Smooth muscle cell (in vitro differentiated cells): Measurements from ENCODE around the gene MYZAP. TPM values are rescaled to one million over a fixed set of nuclear protein-coding genes. Genes with fewer than 3 reads are reported as not detected.

ENCODE experiments used
- DNase-seq: peaks from one replicate; lab custom pipeline; 2025; ENCODE audit not compliant: unreplicated experiment; lab: John Stamatoyannopoulos, UW
- H2AFZ ChIP-seq: fragments of 200-600 bp; sonication (generic); 2 replicates; pipeline ENCODE4 v1.6.0; 2016; ENCODE audit warnings: antibody characterized with exemption, low read depth, mild to moderate bottlenecking
- H3F3A ChIP-seq: fragments of 200-600 bp; sonication (generic); 2 replicates; pipeline ENCODE4 v1.6.0; 2017; ENCODE audit warnings: antibody characterized with exemption, low read depth
- H3K27ac ChIP-seq: fragments of 200-600 bp; sonication (generic); 2 replicates; pipeline ENCODE4 v1.5.1; 2016; ENCODE audit warnings: low read depth, mild to moderate bottlenecking
- H3K27me3 ChIP-seq: fragments of 200-600 bp; sonication (generic); 2 replicates; pipeline ENCODE4 v1.6.1; 2016; ENCODE audit warnings: low read depth, mild to moderate bottlenecking
- H3K36me3 ChIP-seq: fragments of 200-600 bp; sonication (generic); 2 replicates; pipeline ENCODE4 v1.5.1; 2016; ENCODE audit warnings: low read depth
- H3K4me1 ChIP-seq: fragments of 200-600 bp; sonication (generic); 2 replicates; pipeline ENCODE4 v1.5.1; 2016; ENCODE audit warnings: low read depth
- H3K4me2 ChIP-seq: fragments of 200-600 bp; sonication (generic); 2 replicates; pipeline ENCODE4 v1.6.0; 2016; ENCODE audit warnings: mild to moderate bottlenecking
- H3K4me3 ChIP-seq: fragments of 200-600 bp; sonication (generic); 2 replicates; pipeline ENCODE4 v1.5.1; 2016; ENCODE audit warnings: mild to moderate bottlenecking
- H3K79me2 ChIP-seq: fragments of 200-600 bp; sonication (generic); 2 replicates; pipeline ENCODE4 v1.6.0; 2016; ENCODE audit warnings: low read depth, mild to moderate bottlenecking
- H3K9ac ChIP-seq: fragments of 200-600 bp; sonication (generic); 2 replicates; pipeline ENCODE4 v1.6.0; 2016; ENCODE audit warnings: low read depth
- H3K9me3 ChIP-seq: fragments of 200-600 bp; sonication (generic); replicated peaks from 2 replicates; pipeline ENCODE4 v1.5.1; 2016; ENCODE audit warnings: low read depth
- H4K20me1 ChIP-seq: fragments of 200-600 bp; sonication (generic); 2 replicates; pipeline ENCODE4 v1.6.0; 2016; ENCODE audit warnings: low read depth
- WGBS: methylation state at CpG from one replicate; pipeline ENCODE4 v1.1.7; 2016; ENCODE audit warnings: low lambda C conversion rate; 5-methylcytosine and 5-hydroxymethylcytosine counted together
- polyA plus RNA-seq: library from polyadenylated mRNA; unstranded; fragments of >200 nt; fragmentation: Nextera tagmentation; extraction: Ambion mirVana; gene quantifications from 2 replicates; pipeline ENCODE4 v1.2.1, GENCODE V29; 2016
- total RNA-seq: library from RNA; depleted of rRNA; stranded (reverse); fragments of >200 nt; gene quantifications from 2 replicates; pipeline ENCODE4 v1.2.3, GENCODE V29; 2014
- TF ChIP-seq, protein P1 (sequence below): fragments of 200-600 bp; sonication (generic); IDR thresholded peaks from 2 replicates; pipeline ENCODE4 v1.5.1; 2017; ENCODE audit warnings: borderline replicate concordance, mild to moderate bottlenecking, antibody characterized with exemption; ENCODE audit not compliant: insufficient read depth, poor library complexity, severe bottlenecking

The MYZAP gene
- total and polyA plus RNA-seq, 2 experiments from 2014 or later, result 0.09 to 0.65 TPM

- WGBS, result 44% methylated on average over 11 of the region's 11 CpGs
- DNase-seq, result no peak
Measured at GRCh38 chr15:57562196-57562769, 29.4 kb upstream of the MYZAP start.

DNA sequence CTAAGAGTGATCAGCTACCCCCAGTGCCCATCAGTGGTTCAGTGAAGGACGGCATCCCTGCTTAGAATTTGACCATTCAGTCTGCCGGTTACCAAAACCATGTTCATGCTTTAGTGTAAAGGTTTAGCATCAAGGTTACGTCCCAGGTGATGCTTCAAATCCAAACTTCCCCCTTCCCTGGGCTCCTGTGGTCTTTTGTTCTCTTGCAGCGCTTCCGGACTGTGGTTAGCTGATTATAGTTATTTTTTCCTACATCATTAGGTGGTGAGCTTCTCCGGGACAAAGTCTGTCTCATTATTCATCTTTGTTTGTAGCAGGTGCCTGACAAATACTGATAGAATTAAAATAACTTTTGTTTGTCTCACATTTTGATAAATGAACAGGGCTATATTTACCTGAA, 28.3 kb upstream of the MYZAP start:
- no peaks in the 10 kb centered on the region for H3K79me2 ChIP-seq
- no peaks in the 10 kb centered on the region for H3K27me3 ChIP-seq
- no peak overlapping the region for H3K4me2 ChIP-seq
- no peaks in the 10 kb centered on the region for H3K4me1 ChIP-seq
- no peaks in the 10 kb centered on the region for H3K9me3 ChIP-seq
- 98% methylated on average over 6 of the region's 6 CpGs for WGBS
- H3K4me3 ChIP-seq, result no peak overlapping the region
- DNase-seq, result no peak
- H3K27ac ChIP-seq, result no peak overlapping the region
- TF ChIP-seq, protein P1, sequence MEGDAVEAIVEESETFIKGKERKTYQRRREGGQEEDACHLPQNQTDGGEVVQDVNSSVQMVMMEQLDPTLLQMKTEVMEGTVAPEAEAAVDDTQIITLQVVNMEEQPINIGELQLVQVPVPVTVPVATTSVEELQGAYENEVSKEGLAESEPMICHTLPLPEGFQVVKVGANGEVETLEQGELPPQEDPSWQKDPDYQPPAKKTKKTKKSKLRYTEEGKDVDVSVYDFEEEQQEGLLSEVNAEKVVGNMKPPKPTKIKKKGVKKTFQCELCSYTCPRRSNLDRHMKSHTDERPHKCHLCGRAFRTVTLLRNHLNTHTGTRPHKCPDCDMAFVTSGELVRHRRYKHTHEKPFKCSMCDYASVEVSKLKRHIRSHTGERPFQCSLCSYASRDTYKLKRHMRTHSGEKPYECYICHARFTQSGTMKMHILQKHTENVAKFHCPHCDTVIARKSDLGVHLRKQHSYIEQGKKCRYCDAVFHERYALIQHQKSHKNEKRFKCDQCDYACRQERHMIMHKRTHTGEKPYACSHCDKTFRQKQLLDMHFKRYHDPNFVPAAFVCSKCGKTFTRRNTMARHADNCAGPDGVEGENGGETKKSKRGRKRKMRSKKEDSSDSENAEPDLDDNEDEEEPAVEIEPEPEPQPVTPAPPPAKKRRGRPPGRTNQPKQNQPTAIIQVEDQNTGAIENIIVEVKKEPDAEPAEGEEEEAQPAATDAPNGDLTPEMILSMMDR, result no peak
- no peaks in the 10 kb centered on the region for H3K36me3 ChIP-seq
- no peak overlapping the region for H3K9ac ChIP-seq
- H4K20me1 ChIP-seq, result no peaks in the 10 kb centered on the region
- no peaks in the 10 kb centered on the region for H3F3A ChIP-seq
- no peak overlapping the region for H2AFZ ChIP-seq

More at GRCh38 chr15:57562196-57562769, 29.4 kb upstream of the MYZAP start:
- H3K4me2 ChIP-seq, result no peak overlapping the region
- H3K9ac ChIP-seq, result no peak overlapping the region
- H3K27ac ChIP-seq, result no peak overlapping the region
- no peak overlapping the region for H2AFZ ChIP-seq
- no peaks in the 10 kb centered on the region for H4K20me1 ChIP-seq
- no peaks in the 10 kb centered on the region for H3F3A ChIP-seq
- H3K4me1 ChIP-seq, result no peaks in the 10 kb centered on the region
- H3K4me3 ChIP-seq, result no peak overlapping the region
- H3K36me3 ChIP-seq, result no peaks in the 10 kb centered on the region
- no peaks in the 10 kb centered on the region for H3K27me3 ChIP-seq
- H3K9me3 ChIP-seq, result no peaks in the 10 kb centered on the region
- H3K79me2 ChIP-seq, result no peaks in the 10 kb centered on the region
- TF ChIP-seq, protein P1, result no peak

DNA sequence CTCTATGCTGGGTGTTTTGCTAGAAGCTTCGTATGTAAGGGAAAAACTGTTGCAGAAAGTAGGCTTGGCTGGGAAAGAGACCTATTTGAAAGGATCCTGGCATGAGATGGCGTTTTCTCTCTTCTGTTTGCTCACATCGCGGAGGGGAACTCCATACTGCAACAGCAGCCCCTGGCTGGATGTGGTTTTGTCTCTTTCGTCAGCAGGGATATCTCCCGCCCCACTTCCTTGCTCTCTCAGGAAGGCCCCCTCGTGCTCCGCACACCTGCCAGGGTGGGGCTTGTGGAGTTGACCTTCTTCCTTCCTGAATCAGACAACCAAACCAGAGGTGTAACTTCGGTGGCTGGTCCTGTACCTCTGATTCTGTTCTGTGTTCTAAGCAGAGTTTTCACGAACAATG, 26.4 kb upstream of the MYZAP start:
- H2AFZ ChIP-seq, result no peak overlapping the region
- H3K4me2 ChIP-seq, result no peak overlapping the region
- H3K9me3 ChIP-seq, result no peaks in the 10 kb centered on the region
- no peak overlapping the region for H3K4me3 ChIP-seq
- DNase-seq, result no peak
- no peak overlapping the region for H3K9ac ChIP-seq
- no peaks in the 10 kb centered on the region for H3K36me3 ChIP-seq
- no peaks in the 10 kb centered on the region for H3K27me3 ChIP-seq
- no peaks in the 10 kb centered on the region for H3K4me1 ChIP-seq
- H4K20me1 ChIP-seq, result no peaks in the 10 kb centered on the region
- no peaks in the 10 kb centered on the region for H3K79me2 ChIP-seq
- H3K27ac ChIP-seq, result no peak overlapping the region
- TF ChIP-seq, protein P1, result no peak
- WGBS, result 83% methylated on average over 10 of the region's 10 CpGs
- H3F3A ChIP-seq, result no peaks in the 10 kb centered on the region

GRCh38 chr15:57566834-57567233, 24.9 kb upstream of the MYZAP start:
- Histone ChIP-seq H3K4me3 (no peak overlapping the region), H3K27me3 (no peaks in the 10 kb centered on the region), H3K9ac (no peak overlapping the region), H3K79me2 (no peaks in the 10 kb centered on the region), H3K27ac (no peak overlapping the region), H3K9me3 (no peaks in the 10 kb centered on the region), H2AFZ (no peak overlapping the region), H3F3A (no peaks in the 10 kb centered on the region), H3K4me1 (no peaks in the 10 kb centered on the region), H3K36me3 (no peaks in the 10 kb centered on the region), H3K4me2 (no peak overlapping the region), H4K20me1 (no peaks in the 10 kb centered on the region)
- DNase-seq, result no peak
- WGBS, result 48% methylated on average over 4 of the region's 4 CpGs
- TF ChIP-seq, protein P1, result no peak
